SHP77 (cell line): ENCODE measurements around the gene CTSF.
"Not testable (repeated sequence)": the region's sequence is repeated elsewhere in the genome, so short reads cannot be mapped to it uniquely, and the experiment has no call there.

Source experiments
- DNase-seq, 2 experiments: peaks; one replicate each; lab custom pipeline; 2025; lab: John Stamatoyannopoulos, UW

The CTSF gene

GRCh38 chr11:66568124-66568916 lies at the start of gene CTSF:
Gene CTSF, minus strand, starts transcription at chr11:66568606. Its CDS starts 120 bp downstream, at chr11:66568486.
- peak; percentile 75 to 92 for DNase-seq

GRCh38 chr11:66617155-66617834 lies 48.9 kb upstream of the CTSF start:
- peak; percentile 37 to 66 for DNase-seq

DNA sequence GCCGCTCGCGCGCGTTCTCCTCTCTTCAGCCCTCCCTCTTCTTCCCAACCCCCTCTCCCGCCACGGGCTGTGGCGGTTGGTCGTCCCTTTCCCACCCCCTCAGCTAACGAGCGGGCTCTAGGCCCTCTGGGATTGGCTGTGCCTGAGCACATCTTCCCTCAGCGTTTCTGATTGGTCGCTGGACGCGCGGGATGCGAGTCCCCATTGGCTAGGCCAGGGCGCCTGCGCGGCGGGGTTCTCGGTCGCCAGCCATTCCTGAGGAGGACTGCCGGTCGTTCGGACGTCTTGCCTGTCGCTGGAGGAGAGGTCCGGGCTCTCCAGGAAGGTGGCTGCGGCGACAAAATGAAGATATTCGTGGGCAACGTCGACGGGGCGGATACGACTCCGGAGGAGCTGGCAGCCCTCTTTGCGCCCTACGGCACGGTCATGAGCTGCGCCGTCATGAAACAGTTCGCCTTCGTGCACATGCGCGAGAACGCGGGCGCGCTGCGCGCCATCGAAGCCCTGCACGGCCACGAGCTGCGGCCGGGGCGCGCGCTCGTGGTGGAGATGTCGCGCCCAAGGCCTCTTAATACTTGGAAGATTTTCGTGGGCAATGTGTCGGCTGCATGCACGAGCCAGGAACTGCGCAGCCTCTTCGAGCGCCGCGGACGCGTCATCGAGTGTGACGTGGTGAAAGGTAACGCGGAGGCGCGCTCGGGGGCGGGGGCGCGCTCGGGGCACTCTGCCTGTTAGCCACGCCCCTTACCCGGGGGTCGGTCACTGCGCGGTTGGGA lies 48.2 kb upstream of the CTSF start, which contains the start of gene RBM14:
Gene RBM14 (plus strand): TSS at position 252 of the 776 bp plus-strand sequence. CDS start 91 bp downstream, at position 343.
- DNase-seq, result peak; percentile 100

DNA sequence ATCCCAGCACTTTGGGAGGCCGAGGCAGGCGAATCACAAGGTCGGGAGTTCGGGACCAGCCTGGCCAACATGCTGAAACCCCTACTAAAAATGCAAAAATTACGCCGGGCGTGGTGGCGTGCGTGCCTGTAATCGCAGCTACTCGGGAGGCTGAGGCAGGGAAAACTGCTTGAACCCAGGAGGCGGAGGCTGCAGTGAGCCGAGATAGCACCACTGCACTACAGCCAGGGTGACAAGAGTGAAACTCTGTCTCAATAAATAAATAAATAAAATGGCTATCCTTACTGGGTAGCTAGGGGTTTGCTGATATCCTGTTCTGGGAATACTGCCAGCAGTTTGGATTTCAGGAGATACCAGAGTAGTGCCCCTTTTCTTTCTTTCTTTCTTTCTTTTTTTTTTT lies 45.7 kb upstream of the CTSF start:
- DNase-seq, result no peak

DNA sequence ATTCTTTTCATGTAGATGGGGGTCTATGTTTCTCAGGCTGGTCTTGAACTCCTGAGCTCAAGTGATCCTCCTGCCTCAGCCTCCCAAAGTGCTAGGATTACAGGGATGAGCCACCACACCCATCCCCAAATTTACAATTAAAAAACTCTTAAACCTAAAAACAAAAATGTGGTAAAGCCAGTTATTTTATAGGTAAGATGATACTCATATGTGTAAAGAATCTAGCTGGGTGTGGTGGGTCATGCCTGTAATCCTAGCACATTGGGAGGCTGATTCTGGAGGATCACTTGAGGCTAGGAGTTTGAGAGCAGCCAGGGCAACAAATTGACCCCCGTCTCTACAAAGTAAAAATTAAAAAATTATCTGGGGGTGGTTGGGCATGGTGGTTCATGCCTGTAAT lies 44.1 kb upstream of the CTSF start:
- no peak for DNase-seq

DNA sequence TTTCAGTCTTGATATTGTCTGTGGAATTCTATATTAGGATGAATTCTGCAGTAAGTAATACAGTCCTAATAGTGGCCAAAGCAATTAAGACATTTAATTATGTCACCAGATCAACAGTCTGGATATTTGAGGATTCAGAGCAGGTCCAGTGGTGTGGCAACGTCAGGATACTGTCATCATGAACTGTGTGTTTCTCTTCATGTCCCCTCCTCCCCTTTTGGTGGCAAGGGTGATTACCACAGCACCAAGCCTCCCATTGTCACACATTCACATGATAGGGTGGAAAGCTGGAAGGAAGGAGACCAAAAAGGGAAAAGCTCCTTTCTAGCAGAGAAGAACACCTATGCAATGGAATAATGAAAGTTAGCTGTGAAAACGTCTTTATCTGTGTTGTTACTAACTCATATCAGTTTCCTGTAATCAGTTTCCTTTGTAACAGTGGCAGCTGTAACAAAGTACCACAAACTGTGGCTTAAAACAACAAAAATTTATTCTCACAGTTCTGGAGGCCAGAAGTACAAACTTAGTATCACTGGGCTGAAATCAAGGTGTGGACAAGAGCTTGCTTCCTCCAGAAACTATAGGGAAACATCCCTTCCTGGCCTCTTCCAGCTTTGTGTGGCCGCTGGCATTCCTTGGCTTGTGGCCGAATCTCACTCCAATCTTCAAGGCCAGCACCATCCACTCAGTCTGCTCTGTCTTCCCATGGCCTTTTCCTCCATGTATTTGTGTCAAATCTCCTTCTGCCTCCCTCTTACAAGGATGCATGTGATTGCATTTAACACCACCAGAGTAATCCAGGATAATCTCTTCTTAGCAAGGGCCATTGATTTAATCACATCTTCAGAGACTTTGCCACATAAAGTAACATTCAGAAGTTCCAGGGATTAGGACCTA lies 41.6 kb upstream of the CTSF start:
- no peak for DNase-seq

DNA sequence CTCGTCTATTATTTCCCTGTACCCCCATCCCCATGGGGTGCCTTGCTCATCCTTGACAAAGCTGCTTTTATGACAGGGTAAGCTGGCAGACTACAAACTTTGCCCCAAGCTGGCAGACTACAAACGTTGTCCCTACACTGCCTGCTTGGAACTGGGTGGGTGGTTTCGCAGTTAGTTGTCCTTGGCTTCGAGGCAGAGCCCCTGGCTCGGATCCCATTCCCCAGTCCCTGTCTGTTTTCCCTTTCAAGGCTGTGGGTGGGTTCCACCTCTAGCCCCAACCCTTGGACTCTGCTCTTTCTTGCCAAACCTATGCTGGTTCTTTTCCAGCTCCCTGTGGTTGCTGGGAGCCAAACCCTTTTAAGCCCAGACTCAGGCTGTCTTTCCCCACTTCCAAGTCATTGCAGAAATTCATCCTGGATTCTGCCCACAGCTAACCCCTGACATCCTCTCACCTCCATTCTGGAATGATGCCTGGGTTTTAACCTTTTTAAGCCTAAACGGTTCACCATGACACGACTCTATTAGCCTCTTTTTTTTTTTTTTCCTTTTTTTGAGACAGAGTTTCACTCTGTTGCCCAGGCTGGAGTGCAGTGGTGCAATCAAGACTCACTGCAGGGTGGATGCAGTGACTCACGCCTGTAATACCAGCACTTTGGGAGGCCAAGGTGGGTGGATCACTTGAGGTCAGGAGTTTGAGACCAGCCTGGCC lies 38.9 kb upstream of the CTSF start:
- DNase-seq, result no peak

DNA sequence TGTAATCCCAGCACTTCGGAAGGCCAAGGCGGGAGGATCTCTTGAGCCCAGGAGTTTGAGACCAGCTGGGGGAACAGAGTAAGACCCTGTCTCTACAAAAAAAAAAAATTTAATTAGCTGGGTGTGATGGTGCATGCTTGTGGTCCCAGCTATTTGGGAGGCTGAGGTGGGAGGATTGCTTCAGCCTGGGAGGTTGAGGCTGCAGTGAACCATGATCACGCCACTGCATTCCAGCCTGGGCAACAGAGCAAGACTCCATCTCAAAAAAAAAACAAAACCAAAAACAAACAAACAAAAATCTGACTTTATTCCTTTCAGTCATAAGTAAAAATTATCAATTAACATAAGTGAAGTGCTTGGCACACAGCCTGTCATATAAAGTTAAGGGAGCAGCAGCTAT lies 38.2 kb upstream of the CTSF start:
- DNase-seq, result not testable (repeated sequence)

DNA sequence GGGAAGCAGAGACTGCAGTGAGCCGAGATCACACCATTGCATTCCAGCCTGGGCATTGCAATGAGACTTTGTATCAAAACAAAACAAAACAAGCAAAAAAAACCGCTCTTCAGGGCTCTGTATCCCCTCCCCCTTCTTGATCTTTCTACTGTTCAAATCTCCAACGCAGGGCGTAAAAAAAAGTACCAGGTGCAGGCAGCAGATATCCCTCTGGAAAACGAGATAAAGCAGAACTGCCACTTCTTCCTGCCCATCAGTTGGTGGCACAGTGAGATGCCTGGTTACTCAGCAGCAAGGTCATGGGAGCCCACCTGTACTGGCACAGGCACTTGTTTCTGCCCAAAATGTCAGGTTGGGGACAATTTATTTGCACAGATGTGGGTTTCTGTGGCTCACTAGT lies 35.7 kb upstream of the CTSF start:
- DNase-seq, result no peak

GRCh38 chr11:66603072-66603471 lies 34.7 kb upstream of the CTSF start:
- DNase-seq, result no peak

GRCh38 chr11:66600631-66601233 lies 32.3 kb upstream of the CTSF start:
- DNase-seq, result no peak

GRCh38 chr11:66600219-66600618 lies 31.8 kb upstream of the CTSF start:
- no peak for DNase-seq

DNA sequence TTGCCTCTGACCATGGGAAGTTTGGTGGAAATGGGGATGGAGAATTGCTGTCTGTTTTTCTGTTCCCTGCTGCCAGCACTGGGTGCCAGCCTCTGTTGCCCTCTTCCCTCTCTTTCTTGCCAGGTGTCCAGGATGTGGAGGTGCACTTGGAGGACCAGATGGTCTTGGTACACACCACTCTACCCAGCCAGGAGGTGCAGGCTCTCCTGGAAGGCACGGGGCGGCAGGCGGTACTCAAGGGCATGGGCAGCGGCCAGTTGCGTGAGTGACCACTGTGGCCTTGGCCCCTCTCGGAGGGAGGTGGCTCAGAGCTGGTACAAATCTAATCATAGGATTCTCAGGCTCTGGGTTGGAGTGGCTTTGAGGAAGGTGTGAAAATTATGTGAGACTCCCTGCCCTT lies 30.6 kb upstream of the CTSF start:
- DNase-seq, result no peak

- DNase-seq, result no peak
Observed at GRCh38 chr11:66595245-66595904, 27.0 kb upstream of the CTSF start.

- DNase-seq, result no peak
Observed at GRCh38 chr11:66593650-66594049, 25.2 kb upstream of the CTSF start.

DNA sequence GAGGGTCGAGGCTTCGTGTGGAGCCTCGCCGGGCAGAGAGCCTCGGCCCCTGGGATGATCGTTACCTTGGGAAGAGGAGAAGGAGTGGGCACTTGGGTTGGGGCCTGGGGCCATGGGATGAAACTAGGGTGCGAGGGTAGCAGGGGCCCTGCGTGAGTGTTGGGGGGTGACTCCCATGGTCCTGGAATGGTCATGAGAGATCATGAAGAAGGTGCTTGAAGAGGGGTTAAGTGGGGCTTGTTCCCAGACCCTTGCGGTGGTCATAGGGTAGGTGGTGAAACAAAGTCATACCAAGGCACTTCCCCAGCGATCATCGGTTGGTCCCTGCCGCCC lies 24.9 kb upstream of the CTSF start:
- no peak for DNase-seq

GRCh38 chr11:66592457-66593302 lies 24.3 kb upstream of the CTSF start, which contains the start of the genes CCDC87 and CCS:
Gene CCDC87, minus strand, starts transcription at chr11:66593063. Its CDS starts 48 bp downstream, at chr11:66593015.
Gene CCS, plus strand, starts transcription at chr11:66593185. Its CDS starts 77 bp downstream, at chr11:66593262.
- DNase-seq, result peak; percentile 94 to 97

- DNase-seq, result no peak
Observed at GRCh38 chr11:66591175-66591574, 22.8 kb upstream of the CTSF start.
